ENCODE data around the gene FASTKD2.
"Not testable (repeated sequence)": the region's sequence is repeated elsewhere in the genome, so short reads cannot be mapped to it uniquely, and the experiment has no call there.

The FASTKD2 gene

GRCh38 chr2:206792645-206793044 is 27.2 kb downstream of the FASTKD2 start:
- FAIRE-seq, result no peak

GRCh38 chr2:206797376-206797775 is 32.0 kb downstream of the FASTKD2 start:
- no peak for FAIRE-seq

GRCh38 chr2:206798000-206798399 is 32.6 kb downstream of the FASTKD2 start:
- no peak for FAIRE-seq

GRCh38 chr2:206799083-206799482 is 33.7 kb downstream of the FASTKD2 start:
- FAIRE-seq, result no peak

- FAIRE-seq, result no peak
These were observed 35.4 kb downstream of the FASTKD2 start for GRCh38 chr2:206800506-206801417.

GRCh38 chr2:206801418-206802189 is 36.2 kb downstream of the FASTKD2 start:
- no peak for FAIRE-seq

GRCh38 chr2:206802654-206803514 is 37.5 kb downstream of the FASTKD2 start:
- no peak for FAIRE-seq

- FAIRE-seq, result no peak
These were observed 38.9 kb downstream of the FASTKD2 start for GRCh38 chr2:206804326-206804725.

GRCh38 chr2:206805887-206806607 is 40.6 kb downstream of the FASTKD2 start:
- no peak for FAIRE-seq

GRCh38 chr2:206807624-206808023 is 42.2 kb downstream of the FASTKD2 start:
- not testable (repeated sequence) for FAIRE-seq

- FAIRE-seq, result not testable (repeated sequence)
These were observed 47.1 kb downstream of the FASTKD2 start for GRCh38 chr2:206812471-206812870.

GRCh38 chr2:206814498-206814897 is 49.1 kb downstream of the FASTKD2 start:
- no peak for FAIRE-seq

- no peak for FAIRE-seq
These were observed 55.4 kb downstream of the FASTKD2 start for GRCh38 chr2:206820807-206821206.

GRCh38 chr2:206823178-206823577 is 57.8 kb downstream of the FASTKD2 start:
- FAIRE-seq, result no peak

- FAIRE-seq, result no peak
These were observed 58.7 kb downstream of the FASTKD2 start for GRCh38 chr2:206824087-206824618.

- FAIRE-seq, result no peak
These were observed 59.6 kb downstream of the FASTKD2 start for GRCh38 chr2:206824993-206825392.

GRCh38 chr2:206831442-206831995 is 66.1 kb downstream of the FASTKD2 start:
- no peak for FAIRE-seq

GRCh38 chr2:206832873-206833272 is 67.5 kb downstream of the FASTKD2 start:
- no peak for FAIRE-seq

GRCh38 chr2:206833291-206833690 is 67.9 kb downstream of the FASTKD2 start:
- FAIRE-seq, result no peak

- FAIRE-seq, result no peak
These were observed 71.3 kb downstream of the FASTKD2 start for GRCh38 chr2:206836722-206837121.

- FAIRE-seq, result no peak
These were observed 72.4 kb downstream of the FASTKD2 start for GRCh38 chr2:206837775-206838174.
